Measurements from ENCODE around the gene ACTA2.
A peak's percentile ranks its signal among the peaks of the same experiment; 100 is the strongest.

Gene ACTA2

DNA sequence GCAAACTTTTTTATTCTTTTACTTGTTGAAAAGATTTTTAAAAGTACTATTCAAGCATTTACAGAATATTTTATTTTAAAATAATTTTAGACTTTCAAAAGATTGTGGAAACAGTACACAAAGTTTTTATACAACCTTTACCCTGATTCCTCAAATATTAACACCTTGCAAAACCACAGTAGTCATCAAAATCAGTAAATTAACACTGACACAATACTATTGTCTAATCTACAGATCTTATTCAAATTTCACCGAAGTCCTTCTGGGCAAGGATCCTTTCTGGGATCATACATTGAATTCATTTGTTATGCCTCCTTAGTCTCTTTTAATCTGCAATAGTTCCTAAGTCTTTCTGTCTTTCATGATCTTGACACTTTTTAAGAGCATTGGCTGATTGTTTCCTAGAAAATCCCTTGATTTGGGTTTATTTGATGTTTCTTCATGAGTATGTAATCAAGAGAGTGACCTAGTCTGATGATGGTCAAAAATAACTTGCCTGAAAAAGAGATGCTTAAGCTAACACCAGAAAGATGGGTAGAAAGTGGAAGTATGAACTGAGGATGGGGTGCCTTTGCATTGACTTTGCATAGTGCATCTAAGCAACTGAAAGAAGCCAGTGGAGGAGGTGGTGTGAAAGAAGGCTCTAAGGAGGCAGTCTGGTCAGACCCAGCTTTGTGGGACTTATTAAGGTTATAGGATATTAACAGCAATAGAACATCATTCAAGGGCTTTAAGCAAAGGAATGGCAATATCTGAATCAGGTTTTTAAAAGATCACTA is 62.8 kb downstream of the ACTA2 start:
- Histone ChIP-seq H3K27ac (ENCODE audit: low read depth, low read length) (no peak overlapping the region), H4K20me1 (ENCODE audit: low read depth, low read length) (no peaks in the 10 kb centered on the region), H3K4me3 (ENCODE audit: insufficient read depth, low read length, poor library complexity, severe bottlenecking) (no peak overlapping the region), H3K36me3 (ENCODE audit: low read length) (no peaks in the 10 kb centered on the region), H3F3A (ENCODE audit: insufficient read depth) (no peaks in the 10 kb centered on the region; the same call in 1 of the 2 replicates), H3K9me2 (replicated peaks; ENCODE audit: insufficient read depth, low read length) (no peaks in the 10 kb centered on the region), H3K9me3 (ENCODE audit: insufficient read depth, low read length) (no peaks in the 10 kb centered on the region), H3K79me2 (ENCODE audit: insufficient read depth, low read length) (peaks cover 48% of the 10 kb centered on the region), H3K9ac (ENCODE audit: low read length) (no peak overlapping the region), H3K27me3 (ENCODE audit: low read length) (no peaks in the 10 kb centered on the region), H2AFZ (ENCODE audit: low read depth, low read length, severe bottlenecking) (no peak overlapping the region), H3K4me2 (ENCODE audit: low read depth, low read length, poor library complexity, severe bottlenecking) (peak overlapping the region; percentile 11)
- no peak for TF ChIP-seq CTCF (IDR thresholded peaks at IDR 0.05; ENCODE audit: insufficient read depth, low read length, poor library complexity, severe bottlenecking)
- no peak for TF ChIP-seq EZH2phosphoT487 (conservative IDR thresholded peaks at IDR 0.05; ENCODE audit: low read length)

- no peaks in the 10 kb centered on the region for H3K9me3 ChIP-seq (ENCODE audit: insufficient read depth, low read length)
- no peak overlapping the region for H3K27ac ChIP-seq (ENCODE audit: low read depth, low read length)
- peaks cover 50% of the 10 kb centered on the region for H3K79me2 ChIP-seq (ENCODE audit: insufficient read depth, low read length)
- no peaks in the 10 kb centered on the region for H4K20me1 ChIP-seq (ENCODE audit: low read depth, low read length)
- H3K9ac ChIP-seq (ENCODE audit: low read length): no peak overlapping the region
- H3K36me3 ChIP-seq (ENCODE audit: low read length): no peaks in the 10 kb centered on the region
- no peak overlapping the region for H2AFZ ChIP-seq (ENCODE audit: low read depth, low read length, severe bottlenecking)
- TF ChIP-seq EZH2phosphoT487 (conservative IDR thresholded peaks at IDR 0.05; ENCODE audit: low read length) (no peak), CTCF (IDR thresholded peaks at IDR 0.05; ENCODE audit: insufficient read depth, low read length, poor library complexity, severe bottlenecking) (no peak)
- H3K4me2 ChIP-seq (ENCODE audit: low read depth, low read length, poor library complexity, severe bottlenecking): no peak overlapping the region
- no peaks in the 10 kb centered on the region; the same call in 1 of the 2 replicates for H3F3A ChIP-seq (ENCODE audit: insufficient read depth)
- no peaks in the 10 kb centered on the region for H3K27me3 ChIP-seq (ENCODE audit: low read length)
- H3K9me2 ChIP-seq (replicated peaks; ENCODE audit: insufficient read depth, low read length): no peaks in the 10 kb centered on the region
- no peak overlapping the region for H3K4me3 ChIP-seq (ENCODE audit: insufficient read depth, low read length, poor library complexity, severe bottlenecking)
Observed at GRCh38 chr10:88888810-88889445, 63.6 kb downstream of the ACTA2 start.

GRCh38 chr10:88886557-88886956 is 66.0 kb downstream of the ACTA2 start:
- Histone ChIP-seq H3K9ac (ENCODE audit: low read length) (0 out of 2 replicates have a peak overlapping the region, but pooled peaks have one; percentile 12), H3K36me3 (ENCODE audit: low read length) (no peaks in the 10 kb centered on the region), H3K27ac (ENCODE audit: low read depth, low read length) (peak overlapping the region; percentile 20; the same call in 1 of the 2 replicates), H3K4me2 (ENCODE audit: low read depth, low read length, poor library complexity, severe bottlenecking) (peak overlapping the region; percentile 49), H3K9me3 (ENCODE audit: insufficient read depth, low read length) (no peaks in the 10 kb centered on the region), H4K20me1 (ENCODE audit: low read depth, low read length) (no peaks in the 10 kb centered on the region), H3K79me2 (ENCODE audit: insufficient read depth, low read length) (peaks cover 47% of the 10 kb centered on the region), H3K27me3 (ENCODE audit: low read length) (no peaks in the 10 kb centered on the region), H2AFZ (ENCODE audit: low read depth, low read length, severe bottlenecking) (no peak overlapping the region), H3F3A (ENCODE audit: insufficient read depth) (no peaks in the 10 kb centered on the region; the same call in 1 of the 2 replicates), H3K9me2 (replicated peaks; ENCODE audit: insufficient read depth, low read length) (no peaks in the 10 kb centered on the region), H3K4me3 (ENCODE audit: insufficient read depth, low read length, poor library complexity, severe bottlenecking) (no peak overlapping the region)
- TF ChIP-seq CTCF (IDR thresholded peaks at IDR 0.05; ENCODE audit: insufficient read depth, low read length, poor library complexity, severe bottlenecking): no peak
- TF ChIP-seq EZH2phosphoT487 (conservative IDR thresholded peaks at IDR 0.05; ENCODE audit: low read length): no peak
